Astrocyte (in vitro differentiated cells and primary cell): ENCODE results near the gene EIF2S2. TPM values are rescaled to one million over a fixed set of nuclear protein-coding genes. Genes with fewer than 3 reads are reported as not detected.
"Not testable (repeated sequence)": the region's sequence is repeated elsewhere in the genome, so short reads cannot be mapped to it uniquely, and the experiment has no call there.

ENCODE experiments used
- DNase-seq: peaks from one replicate; pipeline ENCODE4 v3.0.0-alpha.2; 2010; ENCODE audit warnings: low read depth
- FAIRE-seq: peaks from 2 replicates; lab custom pipeline; 2011; peaks lifted over from hg19 to GRCh38; lab: Jason Lieb, UNC
- H2AFZ ChIP-seq: 2 replicates; pipeline ENCODE4 v1.6.0; 2012; ENCODE audit warnings: low read depth, low read length, inconsistent platforms
- H3K27ac ChIP-seq: 2 replicates; pipeline ENCODE4 v1.5.1; 2011; ENCODE audit warnings: low read depth, low read length, inconsistent platforms
- H3K27me3 ChIP-seq: 2 replicates; pipeline ENCODE4 v1.6.0; 2011; ENCODE audit warnings: low read length, inconsistent platforms; ENCODE audit not compliant: insufficient read depth
- H3K36me3 ChIP-seq: 2 replicates; pipeline ENCODE4 v1.5.1; 2011; ENCODE audit warnings: low read length, inconsistent platforms; ENCODE audit not compliant: insufficient read depth
- H3K4me1 ChIP-seq: 2 replicates; pipeline ENCODE4 v1.5.1; 2011; ENCODE audit warnings: low read length, inconsistent platforms; ENCODE audit not compliant: insufficient read depth
- H3K4me2 ChIP-seq: 2 replicates; pipeline ENCODE4 v1.6.0; 2012; ENCODE audit warnings: low read length, inconsistent platforms
- H3K4me3 ChIP-seq: 2 replicates; pipeline ENCODE4 v1.5.1; 2011; ENCODE audit warnings: low read depth, mild to moderate bottlenecking, low read length, inconsistent platforms; ENCODE audit not compliant: insufficient read depth
- H3K79me2 ChIP-seq: 2 replicates; pipeline ENCODE4 v1.6.0; 2012; ENCODE audit warnings: mild to moderate bottlenecking, low read length, inconsistent platforms; ENCODE audit not compliant: insufficient read depth
- H3K9ac ChIP-seq: 2 replicates; pipeline ENCODE4 v1.6.0; 2012; ENCODE audit warnings: mild to moderate bottlenecking, low read length, inconsistent platforms
- H3K9me3 ChIP-seq: 2 replicates; pipeline ENCODE4 v1.5.1; 2012; ENCODE audit warnings: low read depth, mild to moderate bottlenecking, low read length, inconsistent platforms; ENCODE audit not compliant: insufficient read depth
- H4K20me1 ChIP-seq: 2 replicates; pipeline ENCODE4 v1.6.0; 2012; ENCODE audit warnings: low read length, inconsistent platforms; ENCODE audit not compliant: insufficient read depth
- H3K27ac Mint-ChIP-seq: one replicate; pipeline ENCODE4 v1.8.0; 2021; ENCODE audit warnings: mild to moderate bottlenecking, mixed read lengths; ENCODE audit not compliant: unreplicated experiment
- H3K27me3 Mint-ChIP-seq: one replicate; pipeline ENCODE4 v1.8.0; 2021; ENCODE audit warnings: low read depth, mixed read lengths; ENCODE audit not compliant: unreplicated experiment
- H3K36me3 Mint-ChIP-seq: one replicate; pipeline ENCODE4 v1.8.0; 2021; ENCODE audit warnings: low read depth, mixed read lengths; ENCODE audit not compliant: unreplicated experiment
- H3K4me1 Mint-ChIP-seq: one replicate; pipeline ENCODE4 v1.8.0; 2021; ENCODE audit warnings: low read depth, mixed read lengths; ENCODE audit not compliant: unreplicated experiment
- H3K4me3 Mint-ChIP-seq: one replicate; pipeline ENCODE4 v1.8.0; 2021; ENCODE audit warnings: mild to moderate bottlenecking, moderate library complexity, mixed read lengths; ENCODE audit not compliant: unreplicated experiment
- H3K9me3 Mint-ChIP-seq: one replicate; pipeline ENCODE4 v1.8.0; 2021; ENCODE audit warnings: mild to moderate bottlenecking, mixed read lengths; ENCODE audit not compliant: unreplicated experiment
- CTCF ChIP-seq: IDR thresholded peaks from 2 replicates; pipeline ENCODE4 v1.5.1; 2011; ENCODE audit warnings: low read depth, mild to moderate bottlenecking, inconsistent platforms, low read length, moderate library complexity; ENCODE audit not compliant: insufficient read depth
- EZH2 ChIP-seq: IDR thresholded peaks from 2 replicates; pipeline ENCODE4 v1.6.1; 2012; ENCODE audit warnings: mild to moderate bottlenecking, low read length, inconsistent platforms; ENCODE audit not compliant: insufficient read depth
- total RNA-seq: library from RNA; stranded (reverse); gene quantifications from 2 replicates; pipeline ENCODE4 v1.2.1, GENCODE V29; 2021

Gene EIF2S2
- total RNA-seq, 1 donor from 2014 or later = 122 TPM

GRCh38 chr20:34152073-34152472 lies 40.0 kb upstream of the EIF2S2 start:
- FAIRE-seq, H3K27me3 ChIP-seq, H3K4me3 ChIP-seq: not testable (repeated sequence)

GRCh38 chr20:34150306-34151000 lies 38.4 kb upstream of the EIF2S2 start:
- Histone ChIP-seq H3K4me2 (no peak overlapping the region), H3K27ac (no peak overlapping the region), H3K79me2 (no peaks in the 10 kb centered on the region), H3K4me1 (no peaks in the 10 kb centered on the region), H3K36me3 (no peaks in the 10 kb centered on the region), H4K20me1 (no peaks in the 10 kb centered on the region), H3K4me3 (no peak overlapping the region), H2AFZ (no peak overlapping the region), H3K9ac (no peak overlapping the region), H3K27me3 (no peaks in the 10 kb centered on the region), H3K9me3 (no peaks in the 10 kb centered on the region)
- Mint-ChIP-seq H3K27ac (no peak overlapping the region), H3K27me3 (peaks cover 16% of the 10 kb centered on the region), H3K4me3 (no peak overlapping the region), H3K36me3 (peaks cover 2% of the 10 kb centered on the region), H3K9me3 (no peaks in the 10 kb centered on the region), H3K4me1 (no peaks in the 10 kb centered on the region)
- DNase-seq (no peak), FAIRE-seq (no peak)
- TF ChIP-seq CTCF (no peak), EZH2 (no peak)

More at GRCh38 chr20:34152073-34152472, 40.0 kb upstream of the EIF2S2 start:
- H3K9me3 ChIP-seq, H3K27ac ChIP-seq, H3K4me3 Mint-ChIP-seq, H3K4me1 Mint-ChIP-seq, H3K79me2 ChIP-seq, H4K20me1 ChIP-seq, H3K36me3 ChIP-seq, H3K9me3 Mint-ChIP-seq, H3K36me3 Mint-ChIP-seq, DNase-seq, H3K4me2 ChIP-seq, H2AFZ ChIP-seq, H3K9ac ChIP-seq, H3K4me1 ChIP-seq, H3K27ac Mint-ChIP-seq: not testable (repeated sequence)
- peaks cover 22% of the 10 kb centered on the region for H3K27me3 Mint-ChIP-seq

GRCh38 chr20:34145280-34145819 lies 33.3 kb upstream of the EIF2S2 start:
- H3K9ac ChIP-seq = no peak overlapping the region
- no peak overlapping the region for H3K4me3 ChIP-seq
- DNase-seq (no peak), FAIRE-seq (no peak)
- H3K9me3 ChIP-seq = no peaks in the 10 kb centered on the region
- H3K79me2 ChIP-seq = no peaks in the 10 kb centered on the region
- peaks cover 4% of the 10 kb centered on the region for H3K27me3 ChIP-seq
- H3K27ac ChIP-seq = no peak overlapping the region
- Mint-ChIP-seq H3K27me3 (no peaks in the 10 kb centered on the region), H3K27ac (no peak overlapping the region), H3K4me3 (no peak overlapping the region), H3K4me1 (peaks cover 4% of the 10 kb centered on the region), H3K36me3 (no peaks in the 10 kb centered on the region), H3K9me3 (no peaks in the 10 kb centered on the region)
- no peak for TF ChIP-seq EZH2
- no peak for TF ChIP-seq CTCF
- no peaks in the 10 kb centered on the region for H4K20me1 ChIP-seq
- H2AFZ ChIP-seq = no peak overlapping the region
- no peaks in the 10 kb centered on the region for H3K36me3 ChIP-seq
- H3K4me1 ChIP-seq = no peaks in the 10 kb centered on the region
- no peak overlapping the region for H3K4me2 ChIP-seq
